ENCODE data around the gene CES4A.
A peak's percentile ranks its signal among the peaks of the same experiment; 100 is the strongest.
"Not testable (repeated sequence)": the region's sequence is repeated elsewhere in the genome, so short reads cannot be mapped to it uniquely, and the experiment has no call there.

CES4A gene

DNA sequence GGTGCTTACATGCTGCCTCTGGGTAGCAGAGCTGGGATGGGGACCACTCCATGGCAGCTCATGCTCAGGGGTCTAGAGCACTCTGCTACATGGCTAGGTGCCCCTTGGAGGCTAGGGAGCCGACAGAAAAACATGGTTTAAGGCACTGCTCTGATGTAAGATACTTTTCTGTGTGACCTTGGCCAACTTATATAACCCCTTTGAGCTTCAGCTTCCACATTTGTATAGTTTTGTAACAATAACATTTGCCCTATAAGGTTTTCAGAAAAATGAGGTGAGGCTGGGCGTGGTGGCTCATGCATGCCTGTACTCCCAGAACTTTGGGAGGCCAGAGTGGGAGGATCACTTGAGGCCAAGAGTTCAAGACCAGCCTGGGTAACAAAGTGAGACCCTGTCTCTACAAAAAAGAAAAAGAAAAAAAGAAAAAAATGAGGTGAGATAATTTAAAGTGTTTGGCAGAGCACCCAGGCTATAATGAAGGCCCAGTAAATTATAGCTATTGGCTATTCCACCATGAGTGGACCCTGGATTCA, 3.2 kb downstream of the CES4A start:
- TF ChIP-seq, protein P1, sequence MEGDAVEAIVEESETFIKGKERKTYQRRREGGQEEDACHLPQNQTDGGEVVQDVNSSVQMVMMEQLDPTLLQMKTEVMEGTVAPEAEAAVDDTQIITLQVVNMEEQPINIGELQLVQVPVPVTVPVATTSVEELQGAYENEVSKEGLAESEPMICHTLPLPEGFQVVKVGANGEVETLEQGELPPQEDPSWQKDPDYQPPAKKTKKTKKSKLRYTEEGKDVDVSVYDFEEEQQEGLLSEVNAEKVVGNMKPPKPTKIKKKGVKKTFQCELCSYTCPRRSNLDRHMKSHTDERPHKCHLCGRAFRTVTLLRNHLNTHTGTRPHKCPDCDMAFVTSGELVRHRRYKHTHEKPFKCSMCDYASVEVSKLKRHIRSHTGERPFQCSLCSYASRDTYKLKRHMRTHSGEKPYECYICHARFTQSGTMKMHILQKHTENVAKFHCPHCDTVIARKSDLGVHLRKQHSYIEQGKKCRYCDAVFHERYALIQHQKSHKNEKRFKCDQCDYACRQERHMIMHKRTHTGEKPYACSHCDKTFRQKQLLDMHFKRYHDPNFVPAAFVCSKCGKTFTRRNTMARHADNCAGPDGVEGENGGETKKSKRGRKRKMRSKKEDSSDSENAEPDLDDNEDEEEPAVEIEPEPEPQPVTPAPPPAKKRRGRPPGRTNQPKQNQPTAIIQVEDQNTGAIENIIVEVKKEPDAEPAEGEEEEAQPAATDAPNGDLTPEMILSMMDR (conservative IDR thresholded peaks at IDR 0.05; ENCODE audit: low read depth, low read length) = no peak
- H3K4me3 ChIP-seq (ENCODE audit: low read depth, low read length) = no peak overlapping the region
- DNase-seq (ENCODE audit: low read depth) = no peak

DNA sequence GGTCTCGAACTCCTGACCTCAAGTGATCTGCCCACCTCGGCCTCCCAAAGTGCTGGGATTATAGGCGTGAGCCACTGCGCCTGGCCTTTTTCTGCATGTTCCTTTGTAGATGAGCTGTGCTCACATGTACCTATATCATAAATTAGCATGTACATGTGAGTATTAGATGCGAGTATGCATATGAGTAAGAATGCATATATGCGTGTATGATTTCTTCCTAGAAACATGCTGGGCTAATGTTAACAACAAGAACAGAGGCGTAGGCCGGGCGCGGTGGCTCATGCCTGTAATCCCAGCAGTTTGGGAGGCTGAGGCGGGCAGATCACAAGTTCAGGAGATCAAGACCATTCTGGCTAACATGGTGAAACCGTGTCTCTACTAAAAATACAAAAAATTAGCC, 5.2 kb downstream of the CES4A start:
- not testable (repeated sequence) for DNase-seq (ENCODE audit: low read depth); H3K4me3 ChIP-seq (ENCODE audit: low read depth, low read length)

DNA sequence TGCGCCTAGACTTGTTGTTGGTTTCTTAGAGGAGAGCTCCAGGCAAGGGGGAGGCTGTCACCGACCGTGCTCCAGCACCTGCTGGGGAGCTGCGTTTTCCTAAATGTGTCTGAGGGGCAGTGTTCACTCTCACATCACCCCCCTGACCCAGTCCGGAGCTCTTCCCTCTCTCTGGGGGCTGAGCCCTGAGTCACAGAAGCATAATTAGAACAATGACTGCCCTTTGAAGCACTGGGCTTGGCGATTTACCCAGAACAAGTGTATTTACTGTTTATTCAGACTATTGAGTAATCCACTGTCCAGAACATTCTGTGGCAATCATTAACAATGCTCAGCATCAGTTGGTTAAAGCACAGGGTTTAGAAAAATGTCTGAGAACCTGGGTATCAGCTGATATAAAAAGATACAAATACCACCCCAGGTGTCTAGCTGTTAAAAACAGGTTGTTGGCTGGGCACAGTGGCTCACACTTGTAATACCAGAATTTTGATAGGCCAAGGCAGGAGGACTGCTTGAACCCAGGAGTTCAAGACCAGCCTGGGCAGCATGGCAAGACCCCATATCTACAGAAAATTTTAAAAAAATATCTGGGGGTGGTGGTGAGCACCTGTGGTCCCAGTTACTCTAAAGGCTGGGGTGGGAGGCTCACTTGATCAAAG, 8.1 kb downstream of the CES4A start:
- TF ChIP-seq, protein P1 (conservative IDR thresholded peaks at IDR 0.05; ENCODE audit: low read depth, low read length) = no peak
- DNase-seq (ENCODE audit: low read depth) = peak; percentile 88
- H3K4me3 ChIP-seq (ENCODE audit: low read depth, low read length) = no peak overlapping the region

DNA sequence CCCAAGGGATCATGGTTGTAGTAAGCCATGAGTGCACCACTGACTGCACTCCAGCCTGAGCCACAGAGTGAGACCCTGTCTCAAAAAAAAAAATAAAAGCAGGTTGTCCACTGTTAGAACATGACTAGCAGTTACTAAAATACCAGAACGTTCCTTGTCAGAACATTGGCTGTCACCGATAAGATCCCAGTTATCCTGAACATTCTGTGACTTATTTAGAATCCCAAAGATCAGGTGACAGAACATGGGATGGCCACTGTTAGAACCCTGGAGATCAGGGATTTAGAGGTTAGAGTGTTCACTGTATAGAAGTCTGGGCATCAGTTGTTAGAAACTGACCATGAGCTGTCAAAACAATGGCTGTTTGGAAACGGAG, 8.6 kb downstream of the CES4A start:
- TF ChIP-seq, protein P1 (conservative IDR thresholded peaks at IDR 0.05; ENCODE audit: low read depth, low read length) = no peak
- no peak overlapping the region for H3K4me3 ChIP-seq (ENCODE audit: low read depth, low read length)
- no peak for DNase-seq (ENCODE audit: low read depth)

DNA sequence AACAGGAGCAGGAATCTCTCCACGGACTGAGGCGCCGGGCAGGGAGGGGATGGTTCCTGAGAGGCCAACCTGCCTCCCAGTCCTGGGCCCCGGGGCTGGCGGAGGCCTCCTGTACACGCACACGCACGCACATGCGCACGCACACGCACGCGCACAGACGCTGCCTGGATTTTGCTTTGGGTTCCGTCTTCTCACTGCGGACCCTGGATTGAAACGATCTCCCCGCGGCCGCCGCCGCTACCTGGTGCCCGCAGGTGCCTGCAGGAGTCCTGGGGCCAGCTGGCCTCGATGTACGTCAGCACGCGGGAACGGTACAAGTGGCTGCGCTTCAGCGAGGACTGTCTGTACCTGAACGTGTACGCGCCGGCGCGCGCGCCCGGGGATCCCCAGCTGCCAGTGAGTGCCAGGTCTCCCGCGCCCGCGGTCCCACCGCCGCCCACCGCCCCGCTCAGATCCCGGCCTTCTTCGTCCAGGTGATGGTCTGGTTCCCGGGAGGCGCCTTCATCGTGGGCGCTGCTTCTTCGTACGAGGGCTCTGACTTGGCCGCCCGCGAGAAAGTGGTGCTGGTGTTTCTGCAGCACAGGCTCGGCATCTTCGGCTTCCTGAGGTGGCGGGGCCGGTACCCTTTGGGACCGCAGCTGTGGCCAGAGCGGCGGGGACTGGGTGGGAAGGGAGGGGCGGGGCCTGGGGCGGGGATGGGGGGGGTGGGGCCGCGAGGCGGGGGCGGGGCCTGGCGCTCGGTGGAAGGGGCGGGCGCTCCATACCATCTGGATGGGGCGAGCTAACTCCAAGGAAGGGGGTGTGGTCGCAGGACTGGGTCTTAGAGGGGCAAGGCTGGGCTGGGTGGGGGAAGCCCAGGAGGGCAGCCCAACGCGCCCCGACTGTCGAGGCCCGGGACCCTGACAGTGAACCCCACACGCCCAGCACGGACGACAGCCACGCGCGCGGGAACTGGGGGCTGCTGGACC, 12.3 kb downstream of the CES4A start:
- TF ChIP-seq, protein P1 (conservative IDR thresholded peaks at IDR 0.05; ENCODE audit: low read depth, low read length) = no peak
- H3K4me3 ChIP-seq (ENCODE audit: low read depth, low read length) = peak overlapping the region; percentile 65
- DNase-seq (ENCODE audit: low read depth) = peak; percentile 37

DNA sequence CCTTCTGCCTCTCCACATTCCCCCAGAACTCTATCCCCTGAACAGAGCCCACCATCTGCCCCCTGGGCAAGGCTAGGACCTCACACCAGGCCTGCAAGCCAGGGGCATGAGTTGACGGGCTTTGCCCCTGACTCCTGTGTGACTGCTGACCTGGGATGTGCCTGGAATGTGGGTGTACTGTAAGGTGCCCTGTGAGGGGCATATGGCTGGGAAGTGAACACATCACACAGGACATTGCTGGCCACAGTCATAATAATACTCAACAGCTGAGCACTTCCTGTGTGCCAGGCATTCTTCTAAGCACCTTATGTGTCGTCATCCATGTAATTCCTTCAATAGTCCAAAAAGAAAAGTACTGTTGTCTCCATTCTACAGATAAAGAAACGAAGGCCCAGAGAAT, 13.3 kb downstream of the CES4A start:
- no peak overlapping the region for H3K4me3 ChIP-seq (ENCODE audit: low read depth, low read length)
- TF ChIP-seq, protein P1 (conservative IDR thresholded peaks at IDR 0.05; ENCODE audit: low read depth, low read length) = no peak
- no peak for DNase-seq (ENCODE audit: low read depth)

DNA sequence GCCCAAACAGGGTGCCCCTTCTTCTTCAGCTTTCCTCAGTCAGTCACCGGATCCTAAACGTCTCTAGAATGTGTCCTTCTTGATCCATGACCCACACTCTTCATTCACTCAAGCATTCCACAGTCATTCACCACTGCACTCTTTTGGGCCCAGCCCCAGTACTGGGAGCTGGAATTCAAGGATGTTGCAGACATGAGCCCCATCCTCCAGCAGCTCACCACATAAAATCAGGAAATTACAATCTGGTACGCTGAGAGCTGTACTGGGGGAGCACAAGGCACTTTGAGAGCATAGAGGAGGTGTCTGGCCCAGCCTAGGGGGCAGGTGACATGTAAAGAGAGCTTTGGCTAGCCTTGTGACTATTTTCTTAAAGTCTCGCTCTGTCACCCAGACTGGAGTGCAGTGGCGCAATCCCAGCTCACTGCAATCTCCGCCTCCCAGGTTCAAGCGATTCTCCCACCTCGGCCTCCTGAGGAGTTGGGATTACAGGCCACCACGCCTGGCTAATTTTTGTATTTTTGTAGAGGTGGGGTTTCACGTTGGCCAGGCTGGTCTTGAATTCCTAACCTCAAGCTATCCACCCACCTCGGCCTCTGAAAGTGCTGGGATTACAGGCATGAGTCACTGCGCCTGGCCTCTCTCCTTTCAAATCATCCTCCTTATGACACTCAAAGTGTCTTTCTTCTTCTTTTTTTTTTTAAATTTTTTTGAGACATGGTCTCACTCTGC, 18.7 kb downstream of the CES4A start:
- DNase-seq (ENCODE audit: low read depth) = peak; percentile 36
- no peak overlapping the region for H3K4me3 ChIP-seq (ENCODE audit: low read depth, low read length)
- TF ChIP-seq, protein P1 (conservative IDR thresholded peaks at IDR 0.05; ENCODE audit: low read depth, low read length) = no peak

Measured in choroid plexus epithelial cell (primary cell).